GM21737 (cell line): ENCODE data around the gene CRTAC1.

ENCODE experiments used
- ATAC-seq: cut with Tn5 transposase; IDR thresholded peaks from one replicate; pipeline ENCODE4 v1.9.1; 2021; ENCODE audit warnings: mild to moderate bottlenecking, moderate library complexity; ENCODE audit not compliant: unreplicated experiment

CRTAC1 gene

DNA sequence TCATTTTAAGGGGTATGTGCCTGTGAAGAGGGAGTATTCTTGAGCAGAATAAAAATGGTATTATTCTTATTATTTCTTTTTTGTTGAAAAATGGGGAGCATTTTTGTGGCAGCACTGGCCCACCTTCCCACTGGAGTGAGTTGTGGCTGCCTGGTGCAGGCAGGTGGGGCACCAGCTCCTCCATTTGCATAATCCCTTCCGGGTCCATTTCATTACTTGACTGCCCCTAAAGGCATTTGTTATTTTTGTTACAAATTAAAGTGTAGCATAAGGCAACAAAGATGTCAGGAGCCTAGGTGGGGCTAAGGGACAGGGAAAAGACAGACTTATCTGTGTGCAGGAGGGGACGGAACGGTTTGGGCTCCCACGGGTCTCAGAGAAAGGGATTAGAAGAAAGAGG, 154.0 kb downstream of the CRTAC1 start:
- ATAC-seq: no peak

DNA sequence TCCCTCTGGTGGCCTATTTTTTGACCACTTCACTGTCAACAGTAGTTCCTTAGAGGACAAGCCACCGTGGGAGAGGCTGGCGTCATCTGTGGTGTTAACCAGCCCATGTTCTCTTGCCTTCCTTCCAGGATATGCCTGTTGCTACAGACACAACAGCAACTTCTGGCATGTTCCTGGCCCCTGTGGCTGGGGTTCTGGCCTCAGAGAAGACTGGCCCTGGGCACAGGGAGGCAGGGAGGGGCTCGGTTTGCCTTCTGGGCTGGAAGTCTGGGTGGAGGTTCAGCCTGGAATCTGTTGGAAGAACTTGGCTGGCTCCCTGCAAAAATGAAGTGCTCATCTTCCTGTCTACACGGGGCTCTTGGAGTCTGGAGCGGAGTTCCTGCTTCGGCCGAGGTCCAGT, 155.0 kb downstream of the CRTAC1 start:
- ATAC-seq: no peak

DNA sequence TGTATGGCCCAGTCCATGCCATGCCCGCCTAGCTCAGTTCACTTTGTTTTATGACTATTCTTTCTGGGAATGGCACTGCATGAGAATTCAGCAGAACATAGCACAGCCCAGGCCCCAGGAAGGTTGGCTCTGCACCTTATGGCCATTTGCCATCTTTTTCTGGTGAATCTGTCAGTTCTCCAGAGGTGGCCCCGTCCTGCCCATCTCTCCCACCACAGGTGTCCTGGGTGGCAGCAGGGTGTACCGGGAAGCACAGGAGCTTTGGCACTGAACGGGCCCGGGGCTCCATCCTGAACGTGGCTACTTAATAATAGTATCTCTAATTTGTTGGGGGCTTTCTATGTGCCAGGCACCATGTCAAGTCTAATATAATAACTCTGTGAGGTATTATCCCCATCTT, 156.1 kb downstream of the CRTAC1 start:
- no peak for ATAC-seq

DNA sequence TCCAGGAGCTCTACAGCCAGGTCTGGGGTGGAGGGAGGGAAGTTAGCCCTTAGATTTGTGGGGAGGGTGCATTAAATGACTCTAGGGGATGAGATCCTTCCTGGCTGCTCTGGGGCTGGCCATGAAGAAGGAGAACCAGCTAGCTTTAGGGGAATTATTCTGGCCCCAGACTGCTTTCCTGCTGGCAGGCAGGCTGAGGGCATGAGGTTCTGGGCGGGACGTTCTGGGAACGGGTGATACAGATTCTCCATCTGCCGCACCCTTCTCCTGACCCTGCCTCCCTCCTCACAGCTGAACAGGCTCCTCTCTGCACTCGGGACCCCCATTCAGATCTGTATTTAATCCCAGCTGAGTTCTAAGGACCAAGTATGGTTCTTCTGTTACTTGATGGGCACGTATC, 156.9 kb downstream of the CRTAC1 start:
- ATAC-seq: no peak

DNA sequence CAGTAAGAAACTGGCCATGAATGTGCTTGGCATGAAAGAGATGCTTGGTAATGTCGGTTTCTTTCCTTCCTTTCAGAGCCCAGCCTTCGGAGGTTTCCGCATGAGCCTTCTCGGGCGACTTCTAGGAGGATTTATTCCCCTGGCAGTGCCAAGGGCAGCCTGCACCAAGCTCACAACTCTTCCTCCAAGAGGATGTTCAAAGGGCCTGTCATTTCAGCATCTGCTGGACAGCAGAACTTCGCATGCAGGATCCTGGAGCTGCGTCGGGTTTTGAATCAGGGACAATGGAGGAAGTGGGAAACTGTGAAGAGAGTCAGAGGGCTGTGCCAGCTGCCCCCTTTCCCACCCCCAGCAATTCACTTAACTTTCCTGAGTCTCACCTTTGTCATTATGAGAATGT, 159.4 kb downstream of the CRTAC1 start:
- no peak for ATAC-seq

DNA sequence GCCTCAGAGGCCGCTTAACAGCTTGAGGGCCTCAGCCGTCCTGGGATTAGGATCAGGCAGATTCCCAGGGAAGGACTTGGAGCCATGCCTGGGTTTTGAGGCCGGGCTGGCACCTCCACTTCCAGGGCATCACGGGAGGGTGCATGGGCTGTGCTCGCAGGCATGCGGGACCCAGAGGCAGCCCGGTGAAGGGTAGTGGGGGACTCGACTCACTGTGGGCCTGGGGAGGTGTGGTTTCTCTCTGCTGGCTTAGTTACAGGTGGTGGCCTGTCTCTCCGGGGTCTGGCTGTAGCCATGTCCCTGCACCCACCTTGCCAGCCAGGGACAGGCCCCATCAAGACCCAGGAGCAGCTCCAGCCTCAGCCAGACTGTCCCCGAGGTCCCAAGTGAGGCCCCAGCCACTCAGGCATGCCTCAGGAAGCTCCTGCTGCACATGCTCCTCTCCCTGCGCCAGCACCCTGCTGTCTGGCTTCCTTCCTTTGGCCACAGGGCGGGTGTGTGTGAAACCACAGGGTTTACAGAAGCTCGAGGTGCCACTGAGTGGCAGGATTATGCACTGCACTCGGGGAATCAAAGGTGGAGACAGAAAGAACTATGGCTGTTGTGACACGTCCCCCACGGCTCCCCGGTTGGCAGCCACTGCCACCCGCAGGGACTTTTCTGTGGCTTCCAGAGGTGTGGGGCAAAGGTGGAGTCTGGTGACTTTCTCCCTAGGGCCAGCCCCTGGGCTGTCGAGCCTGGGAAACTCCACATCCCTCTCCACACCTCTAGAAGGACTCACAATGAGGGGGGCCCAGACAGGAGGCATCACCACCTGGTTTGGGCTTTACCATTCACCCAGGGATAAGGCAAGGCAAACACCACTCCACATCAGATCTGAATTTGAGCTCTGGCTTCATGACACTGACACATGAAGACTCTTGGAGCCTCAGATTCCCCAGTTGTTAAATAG, 161.1 kb downstream of the CRTAC1 start:
- peak; percentile 90 for ATAC-seq

DNA sequence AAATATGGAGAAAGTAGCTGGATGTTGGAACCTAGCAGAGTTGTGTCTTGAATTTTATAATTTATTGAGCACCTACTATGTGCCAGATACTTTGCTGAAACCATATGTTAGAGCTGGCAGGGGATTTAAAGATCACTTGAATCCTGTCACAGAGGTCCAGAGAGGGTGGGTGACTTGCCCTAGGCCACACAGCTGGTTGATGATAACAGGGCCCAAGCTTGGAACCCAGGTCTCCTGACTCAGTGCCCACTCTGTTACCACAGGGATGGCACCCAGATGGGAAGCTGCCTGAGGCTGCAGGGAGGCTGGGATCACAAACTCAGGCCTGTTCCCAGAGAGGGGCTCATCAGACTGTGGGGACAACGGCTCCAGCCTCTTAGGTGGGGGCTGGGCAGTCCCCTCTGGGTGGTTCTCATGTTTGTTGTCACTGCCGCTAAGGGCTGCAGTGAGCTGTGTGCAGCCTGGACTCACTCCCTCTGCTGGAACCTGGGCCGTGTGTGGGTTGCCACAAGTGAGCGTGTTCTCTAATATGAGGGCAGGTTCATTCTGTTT, 162.2 kb downstream of the CRTAC1 start:
- ATAC-seq: no peak

DNA sequence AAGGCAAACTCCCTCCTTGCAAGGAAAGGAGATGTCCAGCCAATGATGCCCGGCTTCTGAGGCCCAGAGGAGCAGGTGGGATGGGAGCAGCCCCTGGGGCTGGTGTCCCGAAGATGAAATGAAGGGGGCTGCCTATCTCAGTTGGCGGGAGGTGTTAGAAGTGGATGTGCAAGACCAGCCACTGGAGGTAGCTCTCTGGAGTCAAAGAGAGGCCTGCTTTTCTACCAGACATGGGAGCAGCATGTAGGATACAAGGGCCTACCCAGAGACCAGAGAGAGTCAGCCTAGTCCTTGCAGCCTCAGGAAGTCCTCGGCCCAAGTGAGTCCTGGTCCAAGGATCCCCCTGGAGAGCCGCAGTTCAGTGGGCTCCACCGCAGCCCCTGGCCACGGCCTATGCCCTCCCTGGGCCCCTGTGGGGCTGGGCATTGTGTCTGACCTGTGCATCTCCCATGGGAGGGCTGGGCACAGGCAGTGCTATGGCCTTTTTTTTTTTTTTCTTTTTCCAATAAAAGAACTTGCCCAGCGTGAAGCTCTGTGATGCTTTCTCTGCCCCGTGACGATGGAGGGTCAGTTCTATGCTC, 163.1 kb downstream of the CRTAC1 start:
- no peak for ATAC-seq

DNA sequence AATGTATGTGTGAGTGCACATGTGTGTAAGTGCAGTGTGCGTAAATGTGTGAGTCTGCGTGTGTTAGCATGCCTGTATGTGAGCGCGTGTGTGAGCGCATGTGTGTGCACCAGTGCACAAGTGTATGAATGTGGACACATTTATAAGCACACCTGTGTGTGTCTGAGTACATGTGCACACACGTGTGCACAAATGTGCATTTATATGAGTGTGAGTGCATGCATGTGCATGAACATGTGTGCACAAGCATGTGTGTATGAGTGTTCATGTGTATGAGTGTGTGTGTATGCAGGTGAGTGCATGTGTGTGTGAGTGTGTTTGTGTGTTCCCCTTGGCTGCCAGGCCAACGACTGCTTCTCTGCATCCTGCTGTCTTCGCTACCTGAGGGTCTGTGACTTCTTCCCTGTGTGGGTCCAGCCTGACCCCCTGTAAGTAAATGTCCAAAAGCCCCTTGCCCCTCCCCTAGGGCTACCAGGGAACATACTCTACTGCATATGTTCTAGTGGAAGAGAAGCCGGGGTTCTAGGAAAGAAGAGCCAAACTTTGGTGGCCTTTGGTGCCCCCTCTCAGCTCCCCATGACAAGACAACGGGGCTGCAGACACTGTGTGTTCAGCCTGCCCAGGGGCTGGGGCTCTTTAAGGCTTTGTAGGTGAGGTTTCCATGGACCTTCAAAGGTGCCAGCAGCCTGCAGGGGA, 163.7 kb downstream of the CRTAC1 start:
- no peak for ATAC-seq

DNA sequence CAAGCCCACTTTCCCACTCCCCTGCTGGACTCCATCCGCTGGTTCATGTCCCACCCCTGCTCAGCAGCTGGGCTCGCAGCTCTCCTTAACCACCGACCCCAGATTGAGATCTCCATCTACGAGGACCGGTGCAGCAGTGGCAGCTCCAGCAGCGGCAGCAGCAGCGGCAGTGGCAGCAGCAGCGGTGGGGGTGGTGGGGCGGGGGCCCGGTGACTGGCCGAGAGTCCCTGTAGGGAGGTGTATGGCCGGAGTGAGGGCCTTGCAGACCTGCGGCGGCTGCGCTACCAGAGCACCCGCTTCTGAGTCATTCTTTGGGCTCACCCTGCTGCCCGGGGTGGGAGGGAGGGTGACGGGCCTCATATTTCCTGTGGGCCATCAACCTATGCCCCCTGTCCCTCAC, 164.9 kb downstream of the CRTAC1 start:
- no peak for ATAC-seq

DNA sequence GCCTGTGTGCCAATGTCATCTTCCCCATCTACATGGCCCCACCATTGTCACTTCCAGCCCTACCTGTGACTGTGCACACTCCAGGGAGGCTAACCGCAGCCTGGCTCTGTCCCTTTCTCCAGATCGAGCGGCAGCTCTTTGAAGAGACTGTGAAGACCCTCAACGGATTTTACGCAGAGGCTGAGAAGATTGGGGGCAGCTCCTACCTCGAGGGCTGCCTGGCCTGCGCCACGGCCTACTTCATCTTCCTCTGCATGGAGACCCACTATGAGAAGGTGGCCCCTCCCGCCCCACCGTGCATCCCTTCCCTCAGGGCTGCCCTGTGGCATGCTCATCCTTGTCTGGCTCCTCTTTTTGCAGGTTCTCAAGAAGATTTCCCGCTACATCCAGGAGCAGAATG, 166.6 kb downstream of the CRTAC1 start:
- no peak for ATAC-seq

DNA sequence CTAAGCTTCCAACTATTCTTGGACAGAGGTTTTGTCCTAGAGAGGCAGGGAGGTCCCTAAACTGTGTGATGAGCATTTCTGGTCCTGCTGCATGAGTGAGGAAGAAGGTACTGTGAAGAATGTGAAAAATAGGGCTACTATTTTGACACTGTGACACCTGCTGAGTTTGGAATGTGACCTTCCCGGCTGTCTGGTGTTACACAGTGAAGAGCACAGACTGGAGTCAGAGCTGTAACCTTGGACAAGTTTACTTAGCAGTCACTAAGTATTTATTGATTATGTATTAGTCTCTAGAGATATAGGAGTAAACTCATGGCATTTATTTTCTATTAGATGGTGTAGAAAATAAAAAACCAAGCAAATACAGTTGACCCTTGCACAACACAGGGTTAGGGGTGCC, 168.5 kb downstream of the CRTAC1 start:
- no peak for ATAC-seq

DNA sequence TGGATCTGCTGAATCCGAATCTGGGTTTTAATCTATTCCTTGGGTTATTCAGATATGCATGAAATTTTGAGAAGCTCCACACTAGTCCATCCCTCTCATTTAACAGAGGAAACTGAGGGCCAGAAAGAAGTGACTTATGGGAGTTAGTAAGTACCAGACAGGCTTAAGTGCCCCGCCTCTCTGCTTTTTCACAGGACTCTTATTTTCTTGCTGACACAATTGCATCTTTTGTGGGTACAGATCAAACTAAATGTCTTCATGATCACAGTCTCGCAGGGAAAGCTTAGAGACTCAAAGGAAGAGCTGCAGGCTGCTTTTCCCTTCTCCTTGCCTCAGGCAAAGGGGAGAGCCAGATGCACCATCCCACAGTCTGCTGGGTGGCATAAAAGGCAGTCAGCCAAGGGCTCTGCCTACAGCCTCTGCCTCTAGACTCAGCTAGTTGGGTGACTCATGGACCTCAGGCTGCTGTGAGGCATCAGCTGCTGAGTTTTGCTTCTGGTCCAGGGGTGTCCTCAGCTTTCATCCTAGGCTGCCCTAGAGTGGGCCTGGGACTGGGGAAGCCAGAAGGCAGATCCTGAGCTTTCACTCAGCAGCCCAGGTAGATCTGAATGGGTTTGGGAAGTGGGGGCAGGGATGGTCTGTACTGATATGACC, 169.2 kb downstream of the CRTAC1 start:
- ATAC-seq: no peak

DNA sequence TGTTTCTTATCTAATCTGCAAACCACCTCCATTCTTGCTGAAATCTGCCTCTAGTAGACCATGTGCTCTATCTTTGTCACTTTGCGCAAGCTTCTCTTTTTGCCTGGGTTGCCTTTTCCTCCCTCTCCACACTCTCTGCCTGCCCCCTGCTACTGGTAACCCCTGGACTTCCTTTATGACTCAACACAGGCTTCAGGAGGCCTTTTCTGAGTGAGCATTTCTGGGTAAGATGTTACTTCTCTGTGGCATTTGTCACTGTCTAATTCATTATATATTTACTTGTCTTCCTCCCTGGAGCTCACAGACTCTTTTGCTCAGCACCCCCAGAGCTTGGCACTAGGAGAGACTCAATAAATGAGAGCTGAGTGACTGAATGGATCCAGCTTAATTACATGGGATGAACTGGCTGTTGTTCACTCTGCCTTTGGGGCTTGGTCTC, 172.4 kb downstream of the CRTAC1 start:
- ATAC-seq: no peak

DNA sequence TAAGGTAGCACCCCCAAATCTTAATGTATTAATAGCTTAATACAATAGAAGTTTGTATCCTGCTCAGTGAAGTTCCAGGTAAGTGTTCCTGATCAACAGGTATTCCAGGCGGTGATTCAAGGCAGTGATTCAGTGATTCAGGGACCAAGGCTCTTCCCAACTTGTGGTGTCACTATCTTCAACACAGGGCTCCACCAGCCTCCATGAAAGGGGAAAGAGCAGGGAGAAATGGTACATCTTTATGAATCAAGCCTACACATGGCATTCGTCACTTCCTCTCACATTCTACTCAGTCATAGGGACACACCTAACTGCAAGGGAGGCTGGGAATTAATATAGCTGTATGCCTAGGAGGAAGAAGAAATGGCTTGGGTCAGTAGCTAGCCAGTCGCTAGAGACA, 175.7 kb downstream of the CRTAC1 start:
- ATAC-seq: no peak

DNA sequence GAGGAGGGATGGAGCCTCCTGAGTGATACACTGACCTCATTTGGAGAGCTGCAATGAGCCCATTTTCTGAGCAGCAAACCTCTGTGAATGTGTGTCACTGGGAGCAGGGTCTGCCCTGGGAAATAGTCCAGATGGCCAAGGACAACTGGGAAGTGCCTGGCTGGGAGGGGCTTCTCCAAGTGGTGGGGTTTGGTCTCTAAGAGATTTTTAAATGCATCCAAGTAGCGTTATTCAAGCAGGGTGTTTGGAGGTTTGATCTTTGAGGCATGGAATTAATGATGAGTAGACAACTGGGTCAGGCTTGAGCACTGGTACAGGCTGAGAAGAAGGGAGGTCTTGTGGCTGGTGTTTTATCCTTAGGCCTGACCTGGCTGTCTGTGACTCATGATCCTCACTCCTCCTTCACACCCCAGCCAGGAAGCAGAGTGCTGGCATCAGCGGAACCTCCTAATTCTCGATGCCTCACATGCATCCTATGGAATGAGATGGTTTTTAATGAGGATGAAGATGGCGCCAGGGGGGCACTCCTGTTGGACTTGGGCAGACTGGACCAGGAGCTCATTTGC, 177.5 kb downstream of the CRTAC1 start:
- no peak for ATAC-seq

DNA sequence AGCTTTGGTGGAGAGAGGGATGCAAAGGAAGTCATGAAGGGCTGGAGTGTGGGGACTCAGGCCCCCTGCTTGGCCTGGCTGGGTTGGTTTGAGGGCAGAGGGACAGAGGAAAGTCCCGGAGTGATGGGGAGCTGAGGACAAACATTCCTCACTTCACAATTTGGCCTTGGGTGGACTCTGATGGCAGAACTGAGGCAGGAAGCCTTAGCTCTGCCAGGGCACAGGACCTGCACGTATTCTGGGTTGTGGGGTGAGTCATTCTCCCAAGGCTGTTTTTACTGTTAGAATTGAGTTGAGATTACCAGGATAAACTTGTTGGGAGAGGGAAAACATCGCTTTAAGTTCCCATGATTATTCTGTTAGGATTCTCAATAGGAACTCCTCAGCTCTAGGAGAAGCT, 178.1 kb downstream of the CRTAC1 start:
- ATAC-seq: no peak

DNA sequence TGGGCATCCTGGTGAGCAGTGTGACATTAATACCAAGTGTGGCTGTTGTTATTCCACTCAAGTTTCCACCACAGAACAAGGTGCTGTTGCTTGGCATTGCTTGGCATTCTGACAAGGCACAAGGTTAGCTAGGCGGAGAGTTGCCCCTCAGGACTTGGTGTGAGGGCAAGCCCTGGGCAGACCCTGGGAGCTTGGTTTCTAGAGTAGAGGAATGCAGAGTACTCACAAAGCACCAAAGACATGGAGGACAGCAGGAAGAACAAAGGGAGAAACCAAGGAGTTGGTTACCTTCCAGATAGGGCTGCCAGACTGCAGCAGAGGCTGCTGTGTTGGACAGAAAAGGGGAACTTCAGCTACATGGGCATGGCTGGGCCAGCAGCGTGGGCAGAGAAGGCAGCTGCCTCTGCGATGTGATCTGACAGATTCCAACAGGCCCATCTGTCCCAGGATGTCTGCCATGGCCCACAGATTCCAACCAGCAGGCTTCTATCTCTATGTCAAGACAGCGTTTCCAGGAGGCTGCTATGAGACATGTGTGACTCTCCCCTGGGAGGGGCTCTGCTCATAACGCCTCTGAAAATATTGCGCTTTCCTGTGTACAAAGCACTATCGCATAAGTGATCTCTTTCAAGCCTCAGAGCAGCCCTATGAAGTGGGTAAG, 178.9 kb downstream of the CRTAC1 start:
- ATAC-seq: no peak

DNA sequence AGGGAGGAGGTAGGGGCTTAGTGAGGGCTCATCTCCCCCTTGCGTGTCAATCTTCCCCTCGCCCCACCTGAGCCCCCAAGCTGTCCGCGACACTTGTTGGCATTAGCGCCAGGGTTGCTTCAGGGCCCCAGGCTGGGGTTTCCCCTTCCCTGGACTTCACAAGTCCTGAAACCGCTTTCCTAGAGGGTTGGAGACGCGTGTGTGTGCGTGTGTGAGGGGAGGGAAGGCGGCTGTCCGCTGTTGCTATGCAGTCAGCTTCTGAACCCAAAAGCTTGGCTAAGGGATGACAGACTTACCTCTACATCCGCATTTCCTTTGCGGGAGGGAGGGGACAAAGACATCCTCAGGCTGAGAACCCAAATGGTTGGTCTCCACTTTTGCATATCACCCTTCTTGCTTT, 180.0 kb downstream of the CRTAC1 start:
- ATAC-seq: no peak

DNA sequence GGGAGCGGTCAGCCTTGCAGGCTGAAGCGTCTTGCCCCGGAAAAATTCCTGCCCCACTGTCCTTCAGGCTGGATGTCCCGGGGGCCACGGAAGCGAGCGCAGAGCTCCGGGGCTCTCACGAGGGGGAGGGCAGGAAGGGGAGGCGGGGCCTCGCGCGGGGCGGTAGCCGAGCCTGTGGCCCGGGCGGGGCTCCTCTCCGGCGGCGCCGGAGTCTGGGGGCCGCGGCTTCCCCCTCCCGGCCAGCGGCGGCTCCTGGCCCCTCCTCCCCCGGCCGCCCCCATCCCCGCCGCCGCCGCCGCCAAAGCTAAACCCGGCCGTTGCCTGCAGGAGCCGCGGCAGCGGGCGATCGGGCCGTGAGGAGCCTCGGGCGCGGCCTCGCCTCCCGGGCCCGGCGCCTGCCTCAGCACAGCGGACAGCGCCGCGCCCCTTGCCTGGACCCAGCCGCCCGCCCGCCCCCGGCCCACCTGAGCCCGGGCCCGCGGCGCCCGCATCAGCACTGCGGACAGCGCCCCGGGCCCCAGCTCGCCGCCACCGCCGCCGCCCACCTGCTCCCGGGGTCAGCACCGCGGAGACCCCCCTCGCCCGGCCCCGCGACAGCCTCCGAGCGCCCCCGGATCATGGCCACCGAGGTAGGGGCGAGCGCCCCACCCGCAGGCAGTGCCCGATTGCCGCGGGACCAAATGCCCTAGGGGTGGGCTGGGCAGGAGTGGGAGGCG, 180.6 kb downstream of the CRTAC1 start, which contains the start of gene GOLGA7B:
GOLGA7B (plus strand) TSS at position 157 of the 716 bp plus-strand sequence; CDS start at position 618, 461 bp downstream.
- no peak for ATAC-seq
